Activated CD8-positive, alpha-beta memory T cell treated with anti-CD3 and anti-CD28 coated beads, Interleukin-2, amount 10 ng/mL, durations not matched to agents 7 days and 5 days (primary cell): ENCODE measurements around the gene MT1B. TPM values are rescaled to one million over a fixed set of nuclear protein-coding genes. Genes with fewer than 3 reads are reported as not detected.
"Not testable (repeated sequence)": the region's sequence is repeated elsewhere in the genome, so short reads cannot be mapped to it uniquely, and the experiment has no call there.

ENCODE experiments used
- ATAC-seq: fragments of 150-1000 bp; cut with Tn5 transposase; one replicate; pipeline ENCODE4 v1.10.0; 2021; ENCODE audit warnings: moderate library complexity
- CTCF ChIA-PET: fragments of 350-600 bp; sonication (Branson Sonifier 250); formaldehyde crosslinking; loops from one replicate; lab custom pipeline; 2021; ENCODE audit warnings: antibody characterized with exemption; lab: Charles Lee
- DNase-seq: peaks from one replicate; pipeline ENCODE4 v3.0.0-alpha.2; 2020
- H3K27ac Mint-ChIP-seq: one replicate; pipeline ENCODE4 v1.8.0; 2021; ENCODE audit warnings: mild to moderate bottlenecking, mixed read lengths
- H3K27me3 Mint-ChIP-seq: one replicate; pipeline ENCODE4 v1.8.0; 2021; ENCODE audit warnings: mixed read lengths
- H3K36me3 Mint-ChIP-seq: one replicate; pipeline ENCODE4 v1.8.0; 2021; ENCODE audit warnings: mild to moderate bottlenecking, mixed read lengths
- H3K4me1 Mint-ChIP-seq: one replicate; pipeline ENCODE4 v1.8.0; 2021; ENCODE audit warnings: mixed read lengths
- H3K4me3 Mint-ChIP-seq: one replicate; pipeline ENCODE4 v1.8.0; 2021; ENCODE audit warnings: mild to moderate bottlenecking, moderate library complexity, mixed read lengths
- H3K9me3 Mint-ChIP-seq: one replicate; pipeline ENCODE4 v1.8.0; 2022; ENCODE audit warnings: low read depth, mixed read lengths
- total RNA-seq, 2 experiments: library from RNA; stranded (reverse); gene quantifications; one replicate each; pipeline ENCODE4 v1.2.3, GENCODE V29; 2021

Gene MT1B
- total RNA-seq, 2 experiments from 2014 or later = not detected

- DNase-seq (peak; percentile 74), ATAC-seq (no peak)
- Mint-ChIP-seq H3K9me3 (no peaks in the 10 kb centered on the region), H3K27ac (peak overlapping the region; percentile 94), H3K27me3 (no peaks in the 10 kb centered on the region), H3K4me3 (peak overlapping the region; percentile 95), H3K4me1 (peaks cover 69% of the 10 kb centered on the region), H3K36me3 (no peaks in the 10 kb centered on the region)
- CTCF ChIA-PET = interaction anchor here (2.0 to 4.1 kb wide), 4 partner anchors 10 to 91 kb away, joined by 6 to 12 read pairs (median 9); no protein-coding TSS in a partner anchor
Measured at GRCh38 chr16:56610609-56611111, 41.0 kb upstream of the MT1B start.

DNA sequence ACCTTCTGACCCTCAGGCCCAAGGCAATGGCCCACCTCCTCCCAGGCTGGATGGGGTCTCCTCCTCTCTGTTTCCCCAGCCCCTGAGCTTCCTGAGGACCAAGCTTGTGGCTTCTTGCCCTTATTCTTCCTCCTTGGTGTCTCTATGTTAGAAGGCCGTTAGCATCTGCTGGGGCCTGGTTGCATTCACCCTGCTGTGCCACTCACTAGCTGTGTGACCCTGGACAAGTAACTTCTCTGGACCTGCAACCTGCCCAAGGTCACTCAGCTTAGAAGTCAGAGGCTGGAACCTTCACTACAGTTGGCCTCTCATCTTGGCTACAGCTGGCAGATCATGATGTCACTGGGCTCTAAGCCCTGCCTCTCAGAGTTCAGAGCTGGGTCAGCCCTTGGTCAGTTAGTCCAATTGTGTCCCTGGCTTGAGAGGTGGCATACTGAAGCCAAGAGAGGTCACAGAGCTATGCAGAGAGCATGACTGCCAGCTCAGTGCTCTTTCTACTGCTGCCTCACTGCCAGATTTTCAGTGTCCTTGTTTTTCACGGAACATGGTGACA, 40.3 kb upstream of the MT1B start:
- no peak overlapping the region for H3K4me3 Mint-ChIP-seq
- DNase-seq = no peak
- CTCF ChIA-PET = interaction anchor here (1.9 to 4.1 kb wide), 4 partner anchors 11 to 90 kb away, joined by 6 to 12 read pairs (median 8); partner anchors contain the start of gene MT1E
- ATAC-seq = no peak
- no peaks in the 10 kb centered on the region for H3K9me3 Mint-ChIP-seq
- H3K27me3 Mint-ChIP-seq = no peaks in the 10 kb centered on the region
- peaks cover 71% of the 10 kb centered on the region for H3K4me1 Mint-ChIP-seq
- no peaks in the 10 kb centered on the region for H3K36me3 Mint-ChIP-seq
- peak overlapping the region; percentile 58 for H3K27ac Mint-ChIP-seq

- no peaks in the 10 kb centered on the region for H3K9me3 Mint-ChIP-seq
- ATAC-seq = no peak
- H3K4me1 Mint-ChIP-seq = peaks cover 67% of the 10 kb centered on the region
- H3K27ac Mint-ChIP-seq = no peak overlapping the region
- CTCF ChIA-PET = interaction anchor here (4.1 kb wide), 1 partner anchor 37 kb away, joined by 12 read pairs; no protein-coding TSS in a partner anchor
- peaks cover 14% of the 10 kb centered on the region for H3K27me3 Mint-ChIP-seq
- DNase-seq = no peak
- no peak overlapping the region for H3K4me3 Mint-ChIP-seq
- no peaks in the 10 kb centered on the region for H3K36me3 Mint-ChIP-seq
Measured at GRCh38 chr16:56613706-56614105, 38.0 kb upstream of the MT1B start.

- Mint-ChIP-seq H3K27me3 (peaks cover 20% of the 10 kb centered on the region), H3K27ac (peak overlapping the region; percentile 73), H3K4me1 (peaks cover 65% of the 10 kb centered on the region), H3K4me3 (no peak overlapping the region), H3K9me3 (no peaks in the 10 kb centered on the region), H3K36me3 (no peaks in the 10 kb centered on the region)
- peak; percentile 57 for ATAC-seq
- CTCF ChIA-PET = interaction anchor here (0.9 to 4.1 kb wide), 3 partner anchors 14 to 832 kb away, joined by 3 to 12 read pairs (median 3); no protein-coding TSS in a partner anchor
- peak; percentile 57 for DNase-seq
Measured at GRCh38 chr16:56614549-56614991, 37.1 kb upstream of the MT1B start.

- peaks cover 59% of the 10 kb centered on the region for H3K4me1 Mint-ChIP-seq
- ATAC-seq = no peak
- no peak overlapping the region for H3K4me3 Mint-ChIP-seq
- H3K9me3 Mint-ChIP-seq = no peaks in the 10 kb centered on the region
- no peak for DNase-seq
- no peak overlapping the region for H3K27ac Mint-ChIP-seq
- peaks cover 23% of the 10 kb centered on the region for H3K27me3 Mint-ChIP-seq
- CTCF ChIA-PET = interaction anchor here (0.9 to 1.0 kb wide), 2 partner anchors 15 to 831 kb away, joined by 3 read pairs; no protein-coding TSS in a partner anchor
- no peaks in the 10 kb centered on the region for H3K36me3 Mint-ChIP-seq
Measured at GRCh38 chr16:56615353-56615752, 36.3 kb upstream of the MT1B start.

- no peak overlapping the region for H3K27ac Mint-ChIP-seq
- ATAC-seq = no peak
- peak overlapping the region; percentile 54 for H3K4me3 Mint-ChIP-seq
- no peaks in the 10 kb centered on the region for H3K36me3 Mint-ChIP-seq
- no peaks in the 10 kb centered on the region for H3K9me3 Mint-ChIP-seq
- DNase-seq = no peak
- H3K27me3 Mint-ChIP-seq = peaks cover 26% of the 10 kb centered on the region
- CTCF ChIA-PET = interaction anchor here (1.6 kb wide), 1 partner anchor 27 kb away, joined by 3 read pairs; no protein-coding TSS in a partner anchor
- H3K4me1 Mint-ChIP-seq = peaks cover 45% of the 10 kb centered on the region
Measured at GRCh38 chr16:56616608-56617211, 35.0 kb upstream of the MT1B start.

DNA sequence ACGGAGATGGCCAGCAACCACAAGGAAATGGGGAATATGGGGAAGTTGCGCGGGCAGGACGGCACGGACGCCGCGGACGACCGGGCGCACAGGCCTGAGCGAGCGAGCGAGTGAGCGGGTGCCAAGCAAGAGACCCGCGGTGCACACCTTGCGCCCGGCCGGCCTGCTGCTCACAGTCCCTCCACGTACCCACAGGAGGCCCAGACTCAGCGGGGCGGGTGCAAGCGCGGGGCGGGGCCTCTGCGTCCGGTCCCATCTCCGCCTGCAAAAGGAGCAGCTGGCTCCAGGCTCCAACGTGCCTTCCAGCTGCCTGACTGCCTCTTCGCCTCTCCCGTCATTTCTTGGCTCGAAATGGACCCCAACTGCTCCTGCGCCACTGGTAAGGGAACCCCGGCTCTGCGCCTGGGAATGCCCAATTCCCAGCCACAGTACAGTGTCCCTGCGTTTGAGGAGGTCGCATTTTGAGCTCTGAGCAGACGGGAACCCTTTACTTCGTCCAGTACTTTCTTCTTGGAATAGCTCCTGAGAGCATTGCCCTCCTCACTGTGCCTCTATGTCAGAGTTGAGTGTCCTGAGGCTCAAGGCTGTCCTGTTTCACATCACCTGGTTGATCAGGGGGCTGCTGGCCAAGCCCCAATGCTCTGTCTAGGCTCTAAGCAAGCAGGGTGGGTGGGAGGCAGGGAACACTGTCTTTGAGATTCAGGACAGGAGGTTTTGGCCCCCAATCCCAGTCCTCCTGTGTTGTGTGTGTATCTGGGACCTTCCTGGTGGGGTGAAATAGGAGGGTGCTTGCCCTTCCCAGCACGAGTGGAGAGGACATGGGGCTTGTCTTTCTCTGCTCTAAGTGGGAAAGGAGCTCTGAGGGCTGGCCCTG, 34.2 kb upstream of the MT1B start:
- H3K27ac Mint-ChIP-seq = no peak overlapping the region
- peaks cover 28% of the 10 kb centered on the region for H3K27me3 Mint-ChIP-seq
- H3K36me3 Mint-ChIP-seq = no peaks in the 10 kb centered on the region
- H3K4me3 Mint-ChIP-seq = peak overlapping the region; percentile 54
- DNase-seq (peak; percentile 78), ATAC-seq (peak; percentile 88)
- peaks cover 42% of the 10 kb centered on the region for H3K4me1 Mint-ChIP-seq
- no peaks in the 10 kb centered on the region for H3K9me3 Mint-ChIP-seq
- CTCF ChIA-PET = interaction anchor here (1.1 to 1.6 kb wide), 3 partner anchors 8 to 26 kb away, joined by 3 to 6 read pairs (median 4); partner anchors contain the start of gene MT2A

DNA sequence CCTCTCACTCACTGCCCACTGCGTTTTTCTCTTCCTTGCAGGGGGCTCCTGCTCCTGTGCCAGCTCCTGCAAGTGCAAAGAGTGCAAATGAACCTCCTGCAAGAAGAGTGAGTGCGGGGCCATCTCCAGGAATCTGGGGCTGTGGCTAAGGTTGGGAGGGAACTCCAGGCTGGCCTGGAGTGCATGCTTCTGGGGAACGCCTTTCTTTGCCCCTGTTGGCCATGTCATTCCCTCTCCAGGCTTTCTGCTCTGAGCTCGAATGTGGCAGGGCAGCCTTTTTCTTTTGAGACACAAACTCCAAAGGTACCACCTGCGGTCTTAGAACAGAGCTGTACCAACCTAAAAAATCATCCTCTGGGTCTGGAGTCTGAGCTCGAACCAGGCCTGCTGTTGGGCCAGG, 33.5 kb upstream of the MT1B start:
- Mint-ChIP-seq H3K27ac (no peak overlapping the region), H3K27me3 (peaks cover 28% of the 10 kb centered on the region), H3K4me1 (peaks cover 39% of the 10 kb centered on the region), H3K4me3 (peak overlapping the region; percentile 54), H3K9me3 (no peaks in the 10 kb centered on the region), H3K36me3 (no peaks in the 10 kb centered on the region)
- no peak for ATAC-seq
- CTCF ChIA-PET = interaction anchor here (1.1 to 1.6 kb wide), 3 partner anchors 9 to 26 kb away, joined by 3 to 6 read pairs (median 4); partner anchors contain the start of gene MT2A
- no peak for DNase-seq

DNA sequence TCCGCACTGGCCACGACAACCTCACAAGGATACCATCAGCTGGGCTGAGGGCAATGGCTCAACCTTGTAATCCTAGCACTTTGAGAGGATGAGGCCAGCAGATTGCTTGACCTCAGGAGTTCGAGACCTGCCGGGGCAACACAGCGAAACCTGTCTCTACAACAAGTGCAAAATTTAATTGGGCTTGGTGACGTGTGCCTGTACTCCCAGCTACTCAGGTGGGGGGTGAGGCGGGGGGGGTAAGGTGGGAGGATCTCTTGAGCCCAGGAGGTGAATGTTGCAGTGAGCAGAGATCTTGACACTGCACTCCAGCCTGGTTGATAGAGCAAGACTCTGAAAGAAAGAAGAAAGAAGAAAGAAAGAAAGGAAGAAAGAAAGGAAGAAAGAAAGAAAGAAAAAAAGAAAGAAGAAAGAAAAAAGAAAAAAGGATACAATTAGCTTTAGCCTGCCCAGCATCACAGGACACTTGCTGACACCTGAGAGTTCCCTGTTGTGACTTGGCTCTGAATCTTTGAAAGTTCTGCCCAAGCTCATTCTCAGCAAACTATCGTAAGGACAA, 31.3 kb upstream of the MT1B start:
- DNase-seq (no peak), ATAC-seq (no peak)
- Mint-ChIP-seq H3K9me3 (no peaks in the 10 kb centered on the region), H3K4me3 (no peak overlapping the region), H3K27me3 (peaks cover 37% of the 10 kb centered on the region), H3K4me1 (peaks cover 24% of the 10 kb centered on the region), H3K36me3 (no peaks in the 10 kb centered on the region), H3K27ac (no peak overlapping the region)
- CTCF ChIA-PET = no interaction called here

DNA sequence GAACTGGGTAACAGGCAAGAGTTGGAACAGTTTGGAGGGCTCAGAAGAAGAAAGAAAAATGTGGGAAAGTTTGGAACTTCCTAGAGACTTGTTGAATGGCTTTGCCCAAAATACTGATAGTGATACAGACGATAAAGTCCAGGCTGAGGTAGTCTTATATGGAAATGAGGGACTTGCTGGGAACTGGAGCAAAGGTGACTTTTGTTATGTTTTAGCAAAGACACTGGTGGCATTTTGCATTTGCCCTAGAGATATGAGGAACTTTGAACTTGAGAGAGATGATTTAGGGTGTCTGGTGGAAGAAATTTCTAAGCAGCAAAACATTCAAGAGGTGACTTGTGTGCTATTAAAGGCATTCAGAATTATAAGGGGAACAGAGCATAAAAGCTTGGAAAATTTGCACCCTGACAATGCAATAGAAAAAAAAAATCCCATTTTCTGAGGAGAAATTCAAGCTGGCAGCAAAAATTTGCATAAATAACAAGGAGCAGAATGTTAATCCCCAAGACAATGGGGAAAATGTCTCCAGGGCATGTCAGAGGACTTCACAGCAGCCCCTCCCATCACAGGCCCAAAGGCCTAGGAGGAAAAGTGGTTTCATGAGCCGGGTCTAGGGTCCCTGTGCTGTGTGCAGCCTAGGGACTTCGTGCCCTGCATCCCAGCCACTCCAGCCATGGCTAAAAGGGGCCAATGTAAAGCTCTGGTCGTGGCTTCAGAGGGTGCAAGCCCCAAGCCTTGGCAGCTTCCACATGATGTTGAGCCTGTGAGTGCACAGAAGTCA, 29.8 kb upstream of the MT1B start:
- peaks cover 49% of the 10 kb centered on the region for H3K27me3 Mint-ChIP-seq
- CTCF ChIA-PET = interaction anchor here (1.1 kb wide), 1 partner anchor 22 kb away, joined by 3 read pairs; no protein-coding TSS in a partner anchor

DNA sequence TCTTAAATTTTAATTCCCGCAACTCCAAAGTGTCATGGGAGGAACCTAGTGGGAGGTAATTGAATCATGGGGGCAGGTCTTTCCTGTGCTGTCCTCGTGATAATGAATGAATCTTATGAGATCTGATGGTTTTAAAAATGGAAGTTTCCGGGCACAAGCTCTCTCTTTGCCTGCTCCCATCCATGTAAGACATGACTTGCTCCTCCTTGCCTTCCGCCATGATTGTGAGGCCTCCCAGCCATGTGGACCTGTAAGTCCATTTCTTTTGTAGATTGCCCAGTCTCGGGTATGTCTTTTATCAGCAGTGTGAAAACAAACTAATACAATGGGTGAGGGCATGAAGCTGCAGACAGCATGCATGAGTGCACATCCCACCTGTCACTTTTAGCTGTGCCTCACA, 28.5 kb upstream of the MT1B start:
- H3K27ac Mint-ChIP-seq, DNase-seq, H3K9me3 Mint-ChIP-seq, H3K4me3 Mint-ChIP-seq, ATAC-seq, H3K36me3 Mint-ChIP-seq: not testable (repeated sequence)
- H3K27me3 Mint-ChIP-seq = peaks cover 45% of the 10 kb centered on the region
- H3K4me1 Mint-ChIP-seq = peaks cover 23% of the 10 kb centered on the region
- CTCF ChIA-PET = interaction anchor here (1.0 to 1.3 kb wide), 5 partner anchors 9 to 103 kb away, joined by 3 to 6 read pairs (median 3); partner anchors contain the start of genes BBS2 and MT1M

More for the DNA sequence above, 29.8 kb upstream of the MT1B start:
- H3K27ac Mint-ChIP-seq, H3K4me3 Mint-ChIP-seq, ATAC-seq, H3K36me3 Mint-ChIP-seq, H3K9me3 Mint-ChIP-seq, DNase-seq: not testable (repeated sequence)
- peaks cover 28% of the 10 kb centered on the region for H3K4me1 Mint-ChIP-seq

DNA sequence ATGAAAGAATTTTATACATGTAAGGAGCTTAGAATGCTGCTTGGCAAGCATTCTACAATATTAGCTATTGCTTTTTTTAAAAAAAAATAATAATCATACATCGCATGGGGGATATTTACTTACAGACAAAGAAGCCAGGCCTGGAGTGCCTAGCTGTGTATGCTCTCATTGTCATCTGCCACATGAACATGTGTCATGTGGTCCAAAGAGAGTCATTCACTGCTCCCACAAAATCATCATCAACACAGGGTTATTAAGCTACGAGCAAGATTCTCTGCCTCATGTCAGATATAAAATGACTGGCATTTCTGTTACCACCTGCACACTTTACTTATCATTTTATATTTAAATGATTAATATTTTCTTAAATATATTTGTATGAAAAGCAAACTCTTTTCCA, 28.0 kb upstream of the MT1B start:
- no peaks in the 10 kb centered on the region for H3K36me3 Mint-ChIP-seq
- H3K9me3 Mint-ChIP-seq = no peaks in the 10 kb centered on the region
- peaks cover 23% of the 10 kb centered on the region for H3K4me1 Mint-ChIP-seq
- no peak overlapping the region for H3K4me3 Mint-ChIP-seq
- CTCF ChIA-PET = interaction anchor here (1.0 to 1.3 kb wide), 5 partner anchors 8 to 104 kb away, joined by 3 to 6 read pairs (median 3); partner anchors contain the start of genes BBS2 and MT1M
- H3K27me3 Mint-ChIP-seq = peaks cover 40% of the 10 kb centered on the region
- H3K27ac Mint-ChIP-seq = no peak overlapping the region
- ATAC-seq (no peak), DNase-seq (no peak)
